ENCODE data around the gene MARCHF3.

The MARCHF3 gene

DNA sequence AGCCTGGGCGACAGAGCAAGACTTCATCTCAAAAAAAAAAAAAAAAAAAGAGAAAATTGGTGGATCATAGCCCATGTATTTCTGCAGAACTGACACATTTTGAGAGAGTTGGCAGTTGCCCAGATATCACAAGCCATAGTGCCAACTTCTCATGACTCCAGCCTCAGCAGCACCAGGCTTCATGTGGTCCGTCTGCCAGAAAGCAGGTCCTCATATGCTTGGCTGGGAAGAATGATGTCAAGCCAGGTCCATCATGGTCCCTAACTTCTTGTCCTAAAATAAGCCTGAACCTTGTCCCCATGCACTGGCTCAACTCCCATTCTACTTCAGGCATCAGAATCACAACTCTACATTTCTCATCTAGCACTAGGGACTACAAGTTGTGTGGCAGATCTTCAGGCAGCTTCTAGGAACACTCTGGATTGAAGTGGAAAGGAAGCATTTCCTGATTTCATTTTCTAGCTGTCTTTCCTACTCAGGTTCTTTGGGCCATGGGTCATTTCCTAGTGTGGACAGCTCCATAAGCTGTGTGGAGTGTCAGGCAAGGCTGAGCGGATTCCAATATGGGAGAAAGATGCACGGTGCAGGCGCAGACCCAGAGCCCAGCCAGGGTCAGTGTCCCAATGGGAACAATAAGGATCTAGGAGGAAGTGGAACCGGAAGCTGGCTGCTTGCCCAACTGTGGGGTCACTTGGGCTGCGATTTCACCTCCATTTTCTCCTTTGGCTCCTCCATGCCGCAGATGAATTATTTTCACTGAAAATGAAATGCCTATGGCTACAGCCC, 163.3 kb downstream of the MARCHF3 start:
- DNase-seq (ENCODE audit: low read depth): no peak
- no peak overlapping the region for H3K4me3 ChIP-seq (ENCODE audit: low read length)
- TF ChIP-seq, protein P1, sequence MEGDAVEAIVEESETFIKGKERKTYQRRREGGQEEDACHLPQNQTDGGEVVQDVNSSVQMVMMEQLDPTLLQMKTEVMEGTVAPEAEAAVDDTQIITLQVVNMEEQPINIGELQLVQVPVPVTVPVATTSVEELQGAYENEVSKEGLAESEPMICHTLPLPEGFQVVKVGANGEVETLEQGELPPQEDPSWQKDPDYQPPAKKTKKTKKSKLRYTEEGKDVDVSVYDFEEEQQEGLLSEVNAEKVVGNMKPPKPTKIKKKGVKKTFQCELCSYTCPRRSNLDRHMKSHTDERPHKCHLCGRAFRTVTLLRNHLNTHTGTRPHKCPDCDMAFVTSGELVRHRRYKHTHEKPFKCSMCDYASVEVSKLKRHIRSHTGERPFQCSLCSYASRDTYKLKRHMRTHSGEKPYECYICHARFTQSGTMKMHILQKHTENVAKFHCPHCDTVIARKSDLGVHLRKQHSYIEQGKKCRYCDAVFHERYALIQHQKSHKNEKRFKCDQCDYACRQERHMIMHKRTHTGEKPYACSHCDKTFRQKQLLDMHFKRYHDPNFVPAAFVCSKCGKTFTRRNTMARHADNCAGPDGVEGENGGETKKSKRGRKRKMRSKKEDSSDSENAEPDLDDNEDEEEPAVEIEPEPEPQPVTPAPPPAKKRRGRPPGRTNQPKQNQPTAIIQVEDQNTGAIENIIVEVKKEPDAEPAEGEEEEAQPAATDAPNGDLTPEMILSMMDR (IDR thresholded peaks at IDR 0.05; ENCODE audit: insufficient read depth, low read depth, low read length, missing control alignments): no peak

DNA sequence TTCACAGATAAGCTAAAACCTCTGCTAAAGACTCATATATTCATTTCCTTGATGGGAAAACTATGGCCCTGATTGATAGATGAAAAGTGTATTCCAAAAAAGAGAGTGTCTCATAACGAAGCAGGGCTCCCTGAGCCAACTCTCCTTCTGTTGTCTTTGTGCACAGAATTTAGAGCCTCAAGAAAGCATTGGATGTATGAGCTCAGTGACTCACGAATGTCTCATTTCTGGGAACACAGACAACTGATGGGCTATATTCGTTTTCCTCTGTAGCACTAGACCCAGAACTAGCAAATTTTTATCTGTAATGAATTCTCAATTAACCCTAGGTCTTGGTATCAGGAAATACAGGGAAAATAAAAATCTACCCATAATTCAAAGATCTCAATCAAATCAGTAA, 165.1 kb downstream of the MARCHF3 start:
- TF ChIP-seq, protein P1 (IDR thresholded peaks at IDR 0.05; ENCODE audit: insufficient read depth, low read depth, low read length, missing control alignments): no peak
- DNase-seq (ENCODE audit: low read depth): peak; percentile 52
- H3K4me3 ChIP-seq (ENCODE audit: low read length): no peak overlapping the region

DNA sequence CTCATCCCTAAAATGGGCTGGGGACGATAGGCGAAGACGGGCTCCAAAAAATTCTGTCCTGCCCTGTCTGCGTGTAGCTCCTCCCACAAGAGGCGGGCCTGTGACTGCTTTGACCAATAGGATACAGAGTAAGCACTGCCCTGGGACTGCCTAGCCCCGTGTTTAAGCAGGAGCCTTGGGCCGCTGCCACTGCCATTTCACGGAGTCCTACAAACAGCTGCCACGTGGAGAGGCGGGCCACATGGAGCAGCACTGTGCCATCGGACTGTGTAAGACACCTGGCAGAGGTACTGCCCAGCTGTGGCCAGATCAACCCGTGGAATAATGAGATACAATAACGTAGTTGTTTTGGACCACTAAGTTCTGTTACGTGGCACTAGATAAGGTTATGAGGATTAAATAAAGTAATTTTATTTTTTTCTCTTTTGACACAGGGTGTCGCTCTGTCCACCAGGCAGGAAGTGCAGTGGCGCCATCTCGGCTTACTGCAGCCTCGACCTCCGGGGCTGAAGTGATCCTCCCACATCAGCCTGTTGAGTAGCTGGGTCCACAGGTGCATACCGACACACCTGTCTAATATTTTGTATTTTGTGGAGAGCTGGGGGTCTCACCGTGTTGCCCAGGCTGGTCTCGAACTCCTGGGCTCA, 166.2 kb downstream of the MARCHF3 start:
- no peak for DNase-seq (ENCODE audit: low read depth)
- H3K4me3 ChIP-seq (ENCODE audit: low read length): no peak overlapping the region
- TF ChIP-seq, protein P1 (IDR thresholded peaks at IDR 0.05; ENCODE audit: insufficient read depth, low read depth, low read length, missing control alignments): no peak

DNA sequence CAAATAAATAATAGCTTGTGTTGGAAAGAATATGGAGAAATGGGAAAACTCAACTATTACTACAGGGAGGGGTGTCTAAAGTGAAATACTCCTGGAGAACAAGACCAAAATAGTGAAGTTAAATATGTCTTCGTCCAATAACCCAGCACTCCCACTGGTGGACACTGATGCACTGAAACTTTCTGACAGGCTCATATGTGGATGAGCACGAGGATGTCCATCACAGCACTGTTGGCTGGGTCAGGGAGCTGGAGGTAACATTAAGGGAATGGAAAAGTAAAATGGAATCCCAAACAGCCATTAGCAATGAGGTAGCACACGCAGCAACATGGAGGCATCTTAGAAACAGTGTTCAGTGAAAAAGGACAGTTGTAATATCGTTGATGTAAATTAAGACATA, 167.0 kb downstream of the MARCHF3 start:
- no peak for DNase-seq (ENCODE audit: low read depth)
- no peak overlapping the region for H3K4me3 ChIP-seq (ENCODE audit: low read length)
- TF ChIP-seq, protein P1 (IDR thresholded peaks at IDR 0.05; ENCODE audit: insufficient read depth, low read depth, low read length, missing control alignments): no peak

DNA sequence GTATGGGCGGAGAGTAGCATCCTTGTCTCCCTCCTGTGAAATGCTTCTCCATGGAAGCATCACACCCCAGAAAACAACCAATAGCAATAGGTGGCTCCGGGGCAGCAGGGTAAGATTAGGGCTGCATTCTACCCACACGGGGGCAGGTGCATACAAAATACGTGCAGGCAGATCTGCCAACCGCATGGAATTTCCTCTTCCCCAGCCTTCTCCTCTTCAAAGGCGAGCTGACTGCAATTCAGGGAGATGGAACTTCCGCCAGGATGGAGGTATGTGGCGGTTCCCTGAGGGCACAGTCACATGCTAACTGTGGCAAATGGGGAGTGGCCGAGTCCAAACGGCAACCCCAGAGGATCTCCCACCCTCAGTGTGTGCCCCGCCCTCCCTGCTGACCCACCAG, 171.9 kb downstream of the MARCHF3 start:
- no peak for DNase-seq (ENCODE audit: low read depth)
- TF ChIP-seq, protein P1 (IDR thresholded peaks at IDR 0.05; ENCODE audit: insufficient read depth, low read depth, low read length, missing control alignments): no peak
- no peak overlapping the region for H3K4me3 ChIP-seq (ENCODE audit: low read length)

DNA sequence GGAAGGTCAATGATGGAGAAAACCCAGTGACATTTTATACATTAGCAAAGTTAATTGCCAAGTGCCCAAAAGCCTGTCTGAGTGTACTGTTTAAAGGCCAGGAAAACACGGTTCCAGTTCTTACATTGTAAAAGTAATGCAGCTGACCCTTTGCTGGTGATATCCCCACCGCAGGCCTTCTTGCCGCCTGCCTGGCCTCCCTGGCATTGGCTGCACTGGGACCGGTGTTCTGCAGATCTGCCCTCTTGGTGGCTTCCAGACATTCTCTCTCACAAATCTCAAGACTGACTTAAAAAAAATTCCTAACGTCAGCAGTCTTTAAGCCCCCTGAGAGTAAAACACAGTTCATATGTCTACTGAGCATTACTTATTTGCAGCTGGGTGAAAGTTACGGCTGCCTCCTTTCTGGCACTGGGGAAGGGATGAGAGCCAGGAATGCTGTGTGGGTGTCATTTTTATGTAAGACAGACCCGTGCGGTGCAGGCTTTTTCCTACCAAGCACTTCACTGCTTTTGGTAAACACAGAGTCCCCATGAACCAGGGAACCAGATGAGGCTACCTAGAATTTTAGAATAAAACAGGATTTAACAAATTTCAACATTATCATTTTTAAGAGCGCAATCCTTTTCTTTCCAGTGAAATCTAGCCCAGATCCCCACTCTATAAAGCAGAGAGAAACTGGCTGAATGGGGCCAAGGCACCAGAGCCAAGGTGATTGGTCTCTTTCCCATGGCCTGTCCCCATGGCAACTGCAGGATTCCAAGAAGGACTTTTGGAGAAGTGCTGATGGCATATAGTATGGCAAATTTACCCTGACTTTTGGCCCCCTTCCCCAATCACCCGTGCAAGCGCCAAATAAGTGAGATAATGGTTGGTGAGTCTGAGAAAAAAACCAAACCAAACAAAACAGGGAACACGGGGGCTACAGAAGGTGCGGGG, 172.6 kb downstream of the MARCHF3 start:
- no peak for DNase-seq (ENCODE audit: low read depth)
- H3K4me3 ChIP-seq (ENCODE audit: low read length): no peak overlapping the region
- TF ChIP-seq, protein P1 (IDR thresholded peaks at IDR 0.05; ENCODE audit: insufficient read depth, low read depth, low read length, missing control alignments): no peak
